Mucosa of stomach (tissue), 1 donor: Measurements from ENCODE around the gene YES1.

ENCODE experiments used
- H3K27me3 ChIP-seq: one replicate; pipeline ENCODE4 v1.7.0; 2013; ENCODE audit warnings: mild to moderate bottlenecking, low read length; ENCODE audit not compliant: control insufficient read depth, insufficient read depth
- H3K36me3 ChIP-seq: one replicate; pipeline ENCODE4 v1.7.0; 2013; ENCODE audit warnings: low read length; ENCODE audit not compliant: control insufficient read depth, insufficient read depth
- H3K4me1 ChIP-seq: one replicate; pipeline ENCODE4 v1.7.0; 2013; ENCODE audit warnings: mild to moderate bottlenecking, low read length; ENCODE audit not compliant: control insufficient read depth, insufficient read depth
- H3K4me3 ChIP-seq: one replicate; pipeline ENCODE4 v1.7.0; 2013; ENCODE audit warnings: low read length
- H3K9ac ChIP-seq: one replicate; pipeline ENCODE4 v1.7.0; 2013; ENCODE audit warnings: mild to moderate bottlenecking, low read length, moderate library complexity
- H3K9me3 ChIP-seq: one replicate; pipeline ENCODE4 v1.7.0; 2013; ENCODE audit warnings: mild to moderate bottlenecking, low read length, moderate library complexity; ENCODE audit not compliant: control insufficient read depth
- donor health status: Pancreatic carcinoma.

The YES1 gene

DNA sequence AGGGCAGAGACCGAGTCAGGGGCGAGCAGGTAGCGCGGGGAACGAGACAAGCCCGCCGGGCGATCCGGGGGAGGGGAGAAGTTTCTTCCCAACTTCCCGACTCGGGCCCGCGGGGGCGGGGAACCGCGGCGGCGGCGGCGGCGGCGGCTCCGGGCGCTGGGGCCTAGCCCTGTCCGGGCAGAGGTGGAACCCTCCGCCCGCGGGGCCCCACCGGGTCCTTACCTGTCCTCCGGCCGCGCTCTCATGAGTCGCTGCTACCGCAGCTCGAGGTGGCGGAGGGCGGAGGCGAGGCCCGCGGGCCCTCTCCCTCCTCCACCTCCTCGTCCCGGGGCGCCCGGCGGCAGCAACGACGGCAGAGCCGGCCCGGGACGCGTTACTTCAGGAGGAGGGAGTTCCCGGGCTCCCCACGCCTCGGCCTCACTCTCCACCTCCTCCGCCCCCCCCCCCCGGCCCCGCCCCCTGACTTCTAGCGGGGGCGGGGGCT, at the start of gene YES1:
Gene YES1 (minus strand): TSS at position 351 of the 484 bp plus-strand sequence. CDS start 55,415 bp downstream, outside the sequence.
- H3K4me1 ChIP-seq: peaks cover 31% of the 10 kb centered on the region
- H3K9ac ChIP-seq: peak within 1 kb of the TSS; percentile 95

DNA sequence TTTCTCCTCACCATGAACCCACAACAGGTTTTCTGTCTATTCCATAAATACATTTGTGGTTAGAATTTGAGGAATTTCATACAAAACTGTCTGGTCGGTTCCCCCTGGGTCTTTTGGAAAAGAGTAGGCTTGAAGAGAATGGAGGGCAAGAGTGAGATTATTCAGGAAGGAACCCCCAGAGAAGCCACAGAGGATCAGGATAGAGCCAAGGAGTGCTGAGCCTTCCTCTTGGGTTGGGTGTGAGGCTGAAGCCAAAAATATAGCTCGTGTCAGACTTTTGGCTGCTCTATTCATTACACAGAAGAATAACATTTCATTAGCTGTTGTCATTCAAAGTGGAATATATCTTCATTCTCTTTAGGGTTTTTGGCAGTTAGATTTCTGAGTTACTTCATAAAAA, 45.9 kb upstream of the YES1 start:
- no peaks in the 10 kb centered on the region for H3K9me3 ChIP-seq
- H3K36me3 ChIP-seq: no peaks in the 10 kb centered on the region
- H3K4me1 ChIP-seq: no peaks in the 10 kb centered on the region
- no peak overlapping the region for H3K4me3 ChIP-seq
- H3K27me3 ChIP-seq: peaks cover under 1% of the 10 kb centered on the region
- H3K9ac ChIP-seq: no peak overlapping the region

More for the DNA sequence above, at the start of gene YES1:
- Histone ChIP-seq H3K4me3 (peak within 1 kb of the TSS; percentile 93), H3K36me3 (no peaks in the 10 kb centered on the region), H3K9me3 (no peaks in the 10 kb centered on the region), H3K27me3 (no peaks in the 10 kb centered on the region)

DNA sequence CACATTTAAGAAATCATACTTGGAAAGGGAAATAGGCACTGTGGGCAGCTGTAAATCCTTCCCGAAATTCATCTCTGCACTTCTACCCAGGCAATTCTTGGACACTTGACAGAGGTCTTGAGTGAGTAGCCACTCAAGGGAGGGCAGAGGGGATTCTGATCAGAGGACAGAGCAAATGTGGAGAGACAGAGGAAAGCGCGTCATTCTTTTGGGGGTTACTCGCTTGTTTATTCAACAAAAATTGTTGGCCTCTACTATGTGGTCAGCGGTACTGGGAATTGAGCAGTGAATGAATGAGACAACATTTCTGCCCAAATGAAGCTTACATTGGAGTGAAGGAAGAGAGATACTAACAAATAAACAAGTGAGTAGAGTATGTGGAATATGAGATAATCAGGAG, 41.4 kb upstream of the YES1 start:
- peaks cover 5% of the 10 kb centered on the region for H3K4me1 ChIP-seq
- no peaks in the 10 kb centered on the region for H3K9me3 ChIP-seq
- no peak overlapping the region for H3K9ac ChIP-seq
- H3K4me3 ChIP-seq: no peak overlapping the region
- no peaks in the 10 kb centered on the region for H3K27me3 ChIP-seq
- H3K36me3 ChIP-seq: no peaks in the 10 kb centered on the region

DNA sequence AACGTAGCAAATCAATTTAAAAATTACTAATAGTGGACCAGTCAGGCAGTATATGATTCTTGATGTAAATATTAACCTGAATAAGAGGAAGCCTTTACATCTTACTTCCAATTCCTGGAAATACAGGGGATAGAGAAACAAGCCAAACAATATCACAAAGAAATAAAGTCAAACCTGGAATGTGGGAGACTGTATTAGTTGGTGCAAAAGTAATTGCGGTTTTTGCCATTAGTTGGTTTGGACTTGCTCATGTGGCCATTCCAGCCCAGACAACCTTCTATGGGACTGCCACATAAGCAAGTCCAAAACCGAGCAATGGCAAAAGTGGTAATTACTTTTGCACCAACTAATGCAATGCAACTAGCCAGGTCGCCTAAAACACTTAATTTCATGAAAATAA, 38.9 kb upstream of the YES1 start:
- H3K27me3 ChIP-seq: no peaks in the 10 kb centered on the region
- no peak overlapping the region for H3K4me3 ChIP-seq
- H3K4me1 ChIP-seq: peaks cover 13% of the 10 kb centered on the region
- H3K9me3 ChIP-seq: no peaks in the 10 kb centered on the region
- H3K36me3 ChIP-seq: no peaks in the 10 kb centered on the region
- H3K9ac ChIP-seq: no peak overlapping the region

DNA sequence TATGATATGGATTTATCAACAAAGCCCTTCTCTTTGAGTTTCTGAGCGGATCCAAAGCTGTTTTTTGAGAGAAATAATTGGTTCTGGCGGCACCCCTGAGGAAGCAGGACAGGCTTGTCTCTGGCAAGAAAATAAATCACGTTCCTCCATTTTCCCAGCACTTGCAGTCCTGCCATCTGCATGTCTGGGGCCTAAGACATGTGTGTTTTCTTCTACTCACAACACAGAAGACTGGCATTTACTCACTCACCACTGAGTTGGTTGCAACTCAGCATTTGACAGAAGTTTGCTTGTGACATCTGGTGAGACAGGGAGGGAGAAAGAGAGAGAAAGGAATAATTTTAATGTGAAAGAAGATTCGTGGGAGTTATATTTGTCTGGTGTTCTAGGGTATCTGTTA, 37.0 kb upstream of the YES1 start:
- no peaks in the 10 kb centered on the region for H3K9me3 ChIP-seq
- H3K27me3 ChIP-seq: no peaks in the 10 kb centered on the region
- no peak overlapping the region for H3K9ac ChIP-seq
- peaks cover 13% of the 10 kb centered on the region for H3K4me1 ChIP-seq
- no peak overlapping the region for H3K4me3 ChIP-seq
- no peaks in the 10 kb centered on the region for H3K36me3 ChIP-seq

DNA sequence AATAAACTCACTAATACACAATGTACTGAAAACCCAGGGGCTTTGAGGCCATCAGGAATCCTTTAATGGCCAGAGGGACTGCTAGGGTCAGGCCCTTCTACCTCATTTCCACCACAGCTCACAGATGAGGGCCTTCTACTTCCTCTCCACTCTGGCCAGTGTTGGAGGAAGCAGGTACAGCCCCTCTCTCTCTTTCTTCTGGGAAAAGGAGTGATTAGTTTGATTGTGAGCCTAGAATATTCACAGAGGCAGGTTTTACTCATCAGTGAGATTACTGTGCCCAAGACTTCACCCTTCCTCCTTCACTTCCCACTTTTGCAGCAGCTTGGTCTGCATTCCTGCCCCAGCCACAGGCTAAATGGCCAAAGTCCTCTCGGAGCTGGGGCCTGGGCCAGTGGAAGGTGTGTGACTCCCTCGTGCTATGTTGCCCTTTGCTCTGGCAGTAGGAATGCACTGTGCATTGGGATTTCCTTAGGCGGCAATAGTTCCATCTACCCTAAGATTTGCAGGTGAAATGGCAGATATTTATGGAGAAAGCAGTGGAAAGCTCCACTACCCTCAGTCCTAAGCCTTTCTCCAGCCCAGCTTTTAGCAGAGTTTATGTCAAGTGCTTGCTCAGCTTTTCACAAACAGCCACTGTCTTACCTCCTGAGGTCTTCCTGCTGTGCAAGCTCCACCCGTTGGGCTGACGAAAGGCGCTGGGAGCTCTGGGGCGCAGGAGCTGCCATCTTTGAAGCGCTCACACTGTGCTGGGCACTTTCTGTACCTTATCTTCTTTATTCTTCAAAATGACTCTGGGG, 36.2 kb upstream of the YES1 start:
- Histone ChIP-seq H3K9ac (no peak overlapping the region), H3K9me3 (no peaks in the 10 kb centered on the region), H3K4me1 (peaks cover 13% of the 10 kb centered on the region), H3K4me3 (no peak overlapping the region), H3K27me3 (no peaks in the 10 kb centered on the region), H3K36me3 (no peaks in the 10 kb centered on the region)

DNA sequence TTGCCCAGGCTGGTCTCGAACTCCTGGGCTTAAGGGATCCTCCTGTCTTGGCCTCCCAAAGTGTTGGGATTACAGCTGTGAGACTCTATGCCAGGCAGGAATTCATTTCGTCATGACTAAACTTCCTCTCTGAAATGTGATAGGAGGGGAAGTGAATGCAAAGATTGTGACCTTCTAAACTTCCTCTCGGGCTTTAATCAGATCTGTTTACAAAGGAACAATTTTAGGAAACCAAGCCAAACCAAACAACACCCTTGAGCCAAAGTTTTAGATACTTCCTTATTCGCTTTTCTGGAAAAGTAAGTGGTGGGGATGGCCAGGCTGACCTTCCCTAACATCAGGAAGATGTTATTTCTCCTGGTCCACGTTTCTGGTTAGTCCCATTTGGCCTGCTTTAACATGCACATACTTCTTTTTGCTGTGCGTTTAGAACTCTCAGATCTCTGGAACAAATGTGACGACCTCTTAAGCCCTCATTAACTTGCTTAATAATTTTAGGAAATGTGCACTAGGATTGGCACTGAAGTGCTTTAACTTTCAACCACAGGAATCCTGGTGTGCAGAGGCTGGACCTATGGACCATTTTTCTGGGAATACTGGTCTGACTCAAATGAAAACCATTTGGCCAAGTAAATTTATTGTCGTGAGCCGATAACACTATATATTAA, 33.2 kb upstream of the YES1 start:
- Histone ChIP-seq H3K4me3 (no peak overlapping the region), H3K9ac (no peak overlapping the region), H3K36me3 (no peaks in the 10 kb centered on the region), H3K9me3 (no peaks in the 10 kb centered on the region), H3K27me3 (no peaks in the 10 kb centered on the region), H3K4me1 (peaks cover 13% of the 10 kb centered on the region)

DNA sequence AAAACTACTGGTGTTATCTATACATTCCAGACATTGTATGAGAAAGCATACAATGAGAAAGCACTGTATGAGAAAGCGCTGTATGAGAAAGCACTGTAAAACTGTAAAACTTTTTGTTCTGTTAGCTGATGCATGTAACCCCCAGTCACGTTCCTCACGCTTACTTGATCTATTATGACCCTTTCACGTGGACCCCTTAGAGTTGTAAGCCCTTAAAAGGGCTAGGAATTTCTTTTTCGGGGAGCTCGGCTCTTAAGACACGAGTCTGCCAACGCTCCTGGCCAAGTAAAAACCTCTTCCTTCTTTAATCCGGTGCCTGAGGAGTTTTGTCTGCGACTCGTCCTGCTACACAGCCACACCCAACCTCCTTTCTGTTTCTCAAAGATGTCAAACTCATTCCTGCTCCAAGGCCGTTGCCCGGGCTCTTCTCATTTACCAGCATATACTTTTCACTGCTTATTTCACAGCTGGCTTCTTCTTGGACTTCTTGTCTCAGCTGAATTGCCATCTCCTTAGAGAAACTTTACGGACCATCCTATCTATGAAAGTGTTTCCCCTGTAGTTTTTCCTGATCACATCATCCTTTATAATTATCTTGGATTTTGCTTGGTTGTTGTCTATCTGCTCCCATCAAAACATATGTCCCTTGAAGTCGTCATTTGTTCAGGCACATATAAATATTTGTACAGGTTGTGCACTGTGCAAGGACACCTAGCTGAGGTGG, 29.8 kb upstream of the YES1 start:
- H3K9me3 ChIP-seq: no peaks in the 10 kb centered on the region
- no peak overlapping the region for H3K4me3 ChIP-seq
- H3K4me1 ChIP-seq: no peaks in the 10 kb centered on the region
- H3K27me3 ChIP-seq: no peaks in the 10 kb centered on the region
- no peaks in the 10 kb centered on the region for H3K36me3 ChIP-seq
- H3K9ac ChIP-seq: no peak overlapping the region

DNA sequence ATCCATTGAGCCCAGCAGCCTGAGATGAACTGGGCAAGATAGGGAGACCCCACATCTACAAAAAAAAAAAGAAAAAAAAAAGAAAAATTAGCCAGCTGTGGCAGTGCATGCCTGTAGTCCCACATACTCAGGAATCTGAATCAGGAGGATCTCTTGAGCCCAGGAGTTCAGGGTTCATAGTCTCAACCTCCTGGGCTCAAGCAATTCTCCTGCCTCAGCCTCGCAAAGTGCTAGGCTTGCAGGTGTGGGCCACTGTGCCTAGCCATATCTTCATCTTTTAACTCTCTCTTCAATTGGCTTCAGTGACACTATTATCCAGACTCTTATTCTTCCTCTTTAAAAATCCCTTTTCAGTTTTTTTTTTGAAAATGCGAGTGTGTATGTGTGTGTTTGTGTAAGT, 28.5 kb upstream of the YES1 start:
- no peaks in the 10 kb centered on the region for H3K36me3 ChIP-seq
- no peaks in the 10 kb centered on the region for H3K4me1 ChIP-seq
- no peak overlapping the region for H3K4me3 ChIP-seq
- no peaks in the 10 kb centered on the region for H3K27me3 ChIP-seq
- H3K9me3 ChIP-seq: no peaks in the 10 kb centered on the region
- H3K9ac ChIP-seq: no peak overlapping the region

DNA sequence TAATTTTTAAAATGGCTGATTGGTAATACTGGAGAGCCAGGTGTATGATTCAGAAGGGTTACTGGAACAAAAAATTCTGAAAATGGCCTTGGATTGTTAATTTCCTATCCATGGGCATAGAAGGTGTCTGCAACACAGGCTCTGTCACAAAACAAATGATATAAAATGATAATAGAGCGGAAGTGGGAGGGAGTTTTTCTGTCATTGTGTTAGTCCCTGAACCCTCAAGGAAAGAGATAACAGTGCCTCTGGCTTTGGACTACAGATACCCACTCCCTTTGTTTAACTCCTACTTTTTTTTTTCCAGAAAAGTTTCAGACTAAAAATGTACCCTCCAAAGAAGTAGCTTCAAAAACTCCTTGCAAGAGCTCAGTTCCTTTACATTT, 28.0 kb upstream of the YES1 start:
- Histone ChIP-seq H3K36me3 (no peaks in the 10 kb centered on the region), H3K27me3 (no peaks in the 10 kb centered on the region), H3K9me3 (no peaks in the 10 kb centered on the region), H3K9ac (no peak overlapping the region), H3K4me3 (no peak overlapping the region), H3K4me1 (no peaks in the 10 kb centered on the region)

DNA sequence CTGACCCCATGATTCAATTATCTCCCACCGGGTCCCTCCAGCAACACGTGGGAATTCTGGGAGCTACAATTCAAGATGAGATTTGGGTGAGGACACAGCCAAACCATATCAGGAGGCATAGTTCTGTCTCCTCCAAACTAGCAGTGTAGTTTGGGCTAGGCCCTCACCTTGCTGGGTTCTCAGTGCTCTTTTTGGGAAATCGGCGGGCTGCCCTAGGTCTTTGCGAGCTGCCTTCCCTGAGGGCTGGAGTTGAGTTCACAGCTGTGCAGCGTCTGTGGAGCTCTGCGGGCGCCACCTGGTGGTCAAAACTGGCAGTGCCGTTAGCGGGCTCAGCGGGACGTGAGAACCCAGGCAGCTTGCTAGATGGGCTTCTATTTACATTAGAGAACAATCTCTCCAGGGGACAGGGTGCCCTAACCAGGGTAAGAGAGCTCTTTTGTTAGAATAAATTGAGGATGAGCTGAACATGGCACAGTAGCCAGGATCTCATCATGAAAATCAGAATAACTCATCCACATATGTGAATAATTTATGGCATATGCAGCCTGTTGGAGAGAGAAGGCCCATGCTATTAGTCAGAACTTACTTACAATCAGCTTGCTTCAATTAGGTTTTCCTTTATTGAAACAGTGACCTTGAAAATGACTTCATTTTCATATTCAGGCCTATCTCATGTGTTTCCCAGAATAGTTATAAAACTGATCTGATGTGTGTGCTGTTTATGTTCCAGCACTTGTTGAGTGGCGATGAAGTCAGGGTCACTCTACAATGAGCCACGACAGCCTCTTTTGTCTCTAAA, 27.4 kb upstream of the YES1 start:
- Histone ChIP-seq H3K9me3 (no peaks in the 10 kb centered on the region), H3K27me3 (no peaks in the 10 kb centered on the region), H3K4me1 (no peaks in the 10 kb centered on the region), H3K4me3 (no peak overlapping the region), H3K9ac (no peak overlapping the region), H3K36me3 (no peaks in the 10 kb centered on the region)
